ENCODE results near the gene USP49.

The USP49 gene

DNA sequence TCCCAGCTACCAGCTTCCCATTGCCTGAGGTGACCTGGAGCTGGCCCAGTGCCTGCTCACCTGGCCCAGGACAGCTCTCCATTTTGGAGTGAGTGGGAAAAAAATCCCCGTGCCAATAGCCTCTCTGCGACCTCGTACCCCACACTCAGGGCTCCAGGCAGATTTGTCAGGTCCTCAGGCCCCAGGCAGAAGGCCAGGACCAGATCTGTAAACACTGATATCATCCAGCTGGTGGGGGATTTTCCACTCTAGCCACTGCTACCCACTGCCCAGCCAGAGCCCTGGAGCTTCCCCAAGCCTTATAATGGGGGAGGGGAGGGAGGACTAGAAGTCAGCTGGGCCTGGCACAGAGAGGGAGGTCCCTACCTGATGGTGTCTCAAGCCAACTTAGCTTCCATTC, 146.6 kb downstream of the USP49 start:
- no peak for DNase-seq

DNA sequence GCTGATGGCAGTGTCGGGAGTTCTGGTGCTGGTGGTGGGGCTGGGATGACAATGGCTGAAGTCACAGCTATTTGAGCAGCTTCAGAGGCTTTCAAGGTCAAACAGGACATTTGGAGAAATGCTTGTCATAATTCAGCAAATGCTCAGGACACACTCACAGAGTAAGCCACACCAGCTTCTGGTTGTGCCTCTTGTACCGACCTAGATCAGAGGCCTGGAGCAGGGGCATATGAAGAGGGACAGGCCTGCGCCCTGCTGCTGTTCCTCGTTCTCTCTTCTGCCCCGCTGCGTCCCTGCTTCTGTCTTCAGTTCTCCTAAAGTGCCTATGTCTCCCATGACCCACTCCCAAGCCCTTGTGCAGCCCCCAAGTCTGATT, 147.1 kb downstream of the USP49 start:
- no peak for DNase-seq

DNA sequence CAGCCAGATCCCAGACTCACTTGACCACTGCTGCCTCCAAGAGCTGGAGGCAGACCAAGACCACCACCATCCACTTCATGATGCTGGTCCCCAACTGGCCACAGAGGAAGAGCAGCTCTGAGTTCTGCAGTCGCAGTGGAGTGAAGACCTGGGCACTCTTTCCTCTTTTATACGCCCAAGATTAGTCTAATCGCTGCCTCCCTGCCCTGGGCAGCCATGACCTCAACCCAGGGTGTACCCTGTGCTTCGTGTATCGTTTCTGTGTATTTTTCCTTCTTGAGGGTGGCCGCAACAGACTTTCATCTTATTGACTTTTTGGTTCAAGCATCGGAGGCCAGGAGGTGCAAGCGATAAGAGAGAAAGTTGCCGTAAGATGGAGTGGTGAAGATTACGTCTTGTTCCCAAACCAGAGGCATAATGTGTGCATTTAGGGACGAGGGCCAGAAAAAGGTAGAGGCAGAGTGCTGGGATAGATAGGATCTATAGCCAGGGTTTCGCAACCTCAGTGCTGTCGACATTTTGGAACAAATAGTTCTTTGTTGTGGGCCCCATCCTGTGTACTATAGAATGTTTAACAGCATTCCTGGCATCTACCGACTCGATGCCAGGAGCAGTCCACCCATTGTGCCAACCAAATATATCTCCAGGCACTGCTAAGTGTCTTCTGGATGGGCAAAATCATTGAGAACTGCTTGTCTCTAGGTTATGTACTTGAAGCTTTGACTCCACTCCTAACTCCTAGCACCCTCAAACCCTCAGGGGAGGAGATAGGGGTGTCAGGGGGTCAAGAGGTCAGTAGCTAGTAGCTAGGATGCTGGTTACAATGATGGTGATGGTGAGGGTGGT, 147.7 kb downstream of the USP49 start, which contains the start of gene PGC:
Gene PGC (minus strand): TSS at position 142 of the 846 bp plus-strand sequence. CDS start 63 bp downstream, at position 79.
- no peak for DNase-seq

DNA sequence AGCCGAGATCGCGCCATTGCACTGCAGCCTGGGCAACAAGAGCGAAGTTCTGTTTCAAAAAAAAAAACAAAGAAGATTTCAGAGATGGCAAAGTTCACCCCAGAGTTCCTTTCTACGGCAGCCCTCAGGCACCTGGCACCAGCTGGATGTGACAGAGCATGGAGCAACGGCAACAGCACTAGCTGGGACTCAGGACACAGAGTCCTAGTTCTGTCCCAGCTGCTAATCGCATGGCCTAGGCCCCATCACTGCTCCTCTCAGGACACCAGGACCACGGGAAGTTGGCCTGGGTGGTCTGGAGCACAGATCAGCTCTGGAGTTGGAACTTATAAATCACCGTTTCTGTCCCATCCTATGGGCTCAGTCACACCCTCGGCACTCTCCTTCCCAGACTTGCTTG, 149.1 kb downstream of the USP49 start:
- no peak for DNase-seq

DNA sequence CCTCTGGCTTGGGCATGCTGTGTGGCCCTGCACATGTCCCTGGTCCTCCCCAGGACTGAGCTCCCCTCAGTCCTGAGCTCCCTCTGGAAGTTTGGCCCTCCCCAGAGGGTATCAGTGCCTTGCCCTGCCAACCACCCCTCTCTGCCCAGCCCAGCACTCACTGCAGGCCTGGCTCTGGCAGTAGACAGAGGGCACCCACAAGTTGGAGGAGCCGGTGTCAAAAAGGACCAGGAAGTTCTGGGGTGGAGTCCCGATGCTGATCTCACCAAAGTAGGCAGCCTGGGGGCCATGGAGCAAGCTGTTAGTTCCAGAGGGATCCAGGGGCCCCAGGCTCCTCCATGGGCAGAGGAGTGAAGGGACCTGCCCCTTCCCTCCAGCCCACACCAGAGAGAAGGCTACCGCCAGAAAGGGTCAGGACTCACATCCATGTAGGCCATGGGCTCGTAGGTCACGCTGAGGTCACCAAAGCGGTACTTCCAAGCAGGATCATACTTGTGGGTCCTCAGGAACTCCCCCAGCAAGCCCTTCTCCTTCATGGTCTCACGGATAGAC, 150.9 kb downstream of the USP49 start:
- no peak for DNase-seq

DNA sequence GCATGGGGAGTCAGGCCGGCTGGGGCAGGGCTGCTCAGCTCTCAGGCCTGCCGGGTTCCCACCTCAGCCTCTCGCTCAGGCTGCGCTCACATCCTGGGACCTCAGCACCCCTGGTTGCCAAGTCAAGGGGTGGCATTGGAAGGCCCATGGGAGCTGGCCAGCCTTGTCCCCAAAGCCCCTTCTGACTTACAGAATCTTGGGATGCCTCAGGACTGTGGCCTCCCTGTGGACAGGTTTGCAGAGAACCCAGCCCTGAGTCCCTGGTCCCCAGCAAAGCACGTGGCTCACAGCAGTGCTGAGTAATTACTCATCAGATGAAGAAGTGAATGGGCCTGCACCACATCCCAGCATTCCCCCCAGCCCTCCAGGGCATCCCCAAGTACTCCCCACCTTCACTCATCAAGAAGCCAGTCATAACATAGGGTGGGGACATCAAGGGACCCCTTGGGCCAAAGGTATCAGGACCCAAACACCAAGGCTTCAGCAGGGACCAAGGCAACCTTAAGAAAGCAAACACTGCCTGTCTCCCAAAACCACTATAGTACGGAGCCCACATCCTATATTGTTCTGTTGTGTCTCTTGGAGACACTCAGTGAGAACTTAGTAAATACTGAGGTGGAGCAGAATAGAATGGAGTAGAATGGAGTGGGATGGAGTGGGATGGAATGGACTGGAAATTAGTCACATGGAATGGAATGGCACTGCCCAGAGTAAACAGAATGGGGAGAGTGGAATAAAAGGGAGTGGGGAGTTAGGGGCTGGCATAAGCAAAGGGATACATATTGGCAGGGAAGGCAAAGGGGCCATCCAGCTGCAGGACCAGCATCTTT, 151.6 kb downstream of the USP49 start:
- no peak for DNase-seq

DNA sequence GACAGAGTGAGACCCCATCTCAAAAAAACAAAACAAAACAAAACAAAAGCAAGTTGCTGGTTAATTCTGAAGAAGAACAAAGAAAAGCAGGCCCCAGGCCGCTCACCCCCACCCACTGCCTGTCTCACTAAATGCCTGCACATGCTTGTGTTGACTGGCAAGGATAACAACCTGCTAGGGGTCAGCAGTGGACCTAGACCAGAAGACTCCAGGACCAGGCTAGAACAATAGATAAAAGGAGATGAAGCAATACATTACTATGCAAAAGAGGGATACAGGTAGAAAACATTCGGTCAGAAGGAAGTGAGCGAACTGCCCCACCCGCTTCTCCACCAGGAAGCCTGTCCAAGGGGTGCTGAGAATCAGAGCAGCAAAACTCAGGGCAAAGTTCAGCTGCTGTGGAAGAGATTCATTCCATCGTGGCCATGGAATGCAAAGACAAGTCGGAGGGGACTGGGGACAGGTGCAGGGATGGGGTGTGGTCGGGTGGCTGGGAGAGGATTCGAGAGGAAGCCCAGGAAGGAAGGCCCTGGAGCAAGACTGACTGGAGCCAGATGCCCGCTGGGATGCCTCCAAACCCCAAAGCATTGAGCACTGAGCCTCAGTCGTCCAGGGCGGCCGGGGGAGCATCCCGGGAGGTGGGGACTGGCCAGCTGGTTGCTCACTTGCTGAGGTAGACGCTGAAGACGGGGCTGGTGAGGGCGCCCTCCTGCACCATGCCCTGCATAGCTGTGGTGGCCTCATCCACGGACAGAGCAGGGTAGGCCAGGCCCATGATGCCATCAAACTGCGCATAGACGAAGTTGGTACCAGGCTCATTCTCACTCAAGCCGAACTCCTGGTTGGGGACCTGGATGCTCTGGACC, 153.3 kb downstream of the USP49 start:
- no peak for DNase-seq

DNA sequence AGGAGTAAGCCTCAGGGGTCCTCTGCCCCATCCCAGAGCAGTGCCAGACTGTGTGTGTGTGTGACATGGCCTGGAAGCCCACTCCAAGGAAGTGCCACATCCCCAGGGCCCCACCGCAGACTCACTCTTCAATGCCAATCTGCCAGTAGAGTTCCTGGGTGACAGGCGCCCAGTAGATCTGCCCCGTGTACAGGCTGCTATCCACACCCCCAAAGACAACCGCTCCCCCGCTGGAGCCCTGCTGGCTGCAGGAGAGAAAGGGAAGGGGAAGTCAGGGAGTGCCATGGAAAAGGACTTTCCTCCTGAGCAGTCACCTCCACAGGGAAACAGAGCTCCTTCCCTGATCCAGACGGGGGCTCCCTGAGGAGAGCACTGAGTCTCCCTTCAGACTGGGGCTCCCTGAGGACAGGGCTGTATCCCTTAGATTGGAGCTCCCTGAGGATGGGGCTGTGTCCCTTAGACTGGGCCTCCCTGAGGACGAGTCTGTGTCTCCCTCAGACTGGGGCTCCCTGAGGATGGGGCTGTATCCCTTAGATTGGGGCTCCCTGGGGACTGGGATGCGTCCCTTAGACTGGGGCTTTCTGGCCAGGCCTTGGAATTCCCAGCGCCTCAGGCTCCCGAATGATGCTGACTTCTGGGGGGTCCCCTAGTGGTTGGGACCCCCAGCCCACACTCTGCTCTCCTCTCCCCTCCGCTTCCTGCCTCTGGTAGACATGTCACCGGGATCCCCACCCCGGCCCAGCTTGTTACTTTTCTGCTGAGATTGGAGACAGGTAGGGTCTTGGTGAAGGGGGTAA, 154.6 kb downstream of the USP49 start:
- no peak for DNase-seq

All from effector CD8-positive, alpha-beta T cell (primary cell).